Activated naive CD8-positive, alpha-beta T cell treated with anti-CD3 and anti-CD28 coated beads, Interleukin-2, amount 50 U/mL, for 16 hours (primary cell): ENCODE results near the gene NME1.
"Not testable (repeated sequence)": the region's sequence is repeated elsewhere in the genome, so short reads cannot be mapped to it uniquely, and the experiment has no call there.

Experiments
- DNase-seq: peaks from one replicate; pipeline ENCODE4 v3.0.0-alpha.2; 2020; ENCODE audit warnings: low read depth, low spot score

Gene NME1

GRCh38 chr17:51153210-51154072 is at the start of gene NME1:
NME1 (plus strand) TSS chr17:51153559; CDS start chr17:51155655, 2,096 bp downstream.
- peak; percentile 96 for DNase-seq

- no peak for DNase-seq
Observed at GRCh38 chr17:51107778-51108177, 45.6 kb upstream of the NME1 start.

GRCh38 chr17:51112303-51113222 is 40.8 kb upstream of the NME1 start:
- DNase-seq, result not testable (repeated sequence)

- no peak for DNase-seq
Observed at GRCh38 chr17:51115179-51115578, 38.2 kb upstream of the NME1 start.

GRCh38 chr17:51118330-51119195 is 34.8 kb upstream of the NME1 start:
- no peak for DNase-seq

- DNase-seq, result no peak
Observed at GRCh38 chr17:51119415-51120356, 33.7 kb upstream of the NME1 start.

GRCh38 chr17:51120357-51120738 is 33.0 kb upstream of the NME1 start:
- no peak for DNase-seq

- DNase-seq, result peak; percentile 62
Observed at GRCh38 chr17:51120739-51121619, 32.4 kb upstream of the NME1 start, which contains the start of gene SPAG9. SPAG9 (minus strand) TSS chr17:51120868; CDS start chr17:51120656, 212 bp downstream.

GRCh38 chr17:51121620-51122472 is 31.5 kb upstream of the NME1 start:
- DNase-seq, result peak; percentile 57

GRCh38 chr17:51122473-51123115 is 30.8 kb upstream of the NME1 start:
- DNase-seq, result not testable (repeated sequence)

GRCh38 chr17:51124640-51125503 is 28.5 kb upstream of the NME1 start:
- DNase-seq, result no peak

GRCh38 chr17:51128076-51128475 is 25.3 kb upstream of the NME1 start:
- no peak for DNase-seq

- DNase-seq, result no peak
Observed at GRCh38 chr17:51132964-51133319, 20.4 kb upstream of the NME1 start.

- DNase-seq, result no peak
Observed at GRCh38 chr17:51133365-51133764, 20.0 kb upstream of the NME1 start.

GRCh38 chr17:51135956-51136355 is 17.4 kb upstream of the NME1 start:
- DNase-seq, result no peak

- DNase-seq, result no peak
Observed at GRCh38 chr17:51142597-51142996, 10.8 kb upstream of the NME1 start.
